GM10248 (cell line): ENCODE measurements around the gene SYT8.
"Not testable (repeated sequence)": the region's sequence is repeated elsewhere in the genome, so short reads cannot be mapped to it uniquely, and the experiment has no call there.

Experiments used
- CTCF ChIA-PET: fragments of 300-600 bp; sonication (Branson Sonifier 250); formaldehyde crosslinking; extraction: SDS; loops from one replicate; lab custom pipeline; 2021; ENCODE audit warnings: antibody characterized with exemption; lab: Yijun Ruan, JAX
- POLR2A ChIA-PET: fragments of 350-650 bp; sonication (Branson Sonifier 250); formaldehyde crosslinking; extraction: SDS; loops from one replicate; lab custom pipeline; 2020; ENCODE audit warnings: antibody characterized with exemption; lab: Yijun Ruan, JAX
- DNase-seq: peaks from one replicate; pipeline ENCODE4 v3.0.0; 2012; ENCODE audit errors: extremely low spot score
- TF ChIP-seq, protein P1 (sequence below): IDR thresholded peaks from 2 replicates; pipeline ENCODE4 v1.5.1; 2012; ENCODE audit warnings: mild to moderate bottlenecking, low read depth; ENCODE audit errors: extremely low read depth, missing control alignments, control extremely low read depth

Gene SYT8

DNA sequence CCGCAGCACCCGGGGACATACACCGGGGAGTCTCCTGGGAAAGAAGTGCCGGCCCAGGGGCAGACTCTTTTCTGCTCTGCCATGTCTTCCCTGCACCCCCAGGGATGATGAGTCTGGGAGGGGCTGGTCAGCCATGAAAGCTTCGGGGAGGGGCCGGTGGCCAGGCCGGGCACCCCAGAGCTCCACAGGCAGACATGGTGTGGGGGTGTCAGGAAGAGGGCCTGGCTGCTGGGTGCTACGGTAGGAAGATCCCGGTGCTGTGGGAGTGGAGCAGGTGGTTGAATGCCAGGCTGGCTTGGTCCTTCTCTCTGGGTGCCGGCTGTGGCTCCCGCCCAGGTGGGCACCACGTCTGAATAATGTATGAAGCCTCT is 35.5 kb downstream of the SYT8 start:
- DNase-seq = no peak
- POLR2A ChIA-PET = no interaction called here
- TF ChIP-seq, protein P1, sequence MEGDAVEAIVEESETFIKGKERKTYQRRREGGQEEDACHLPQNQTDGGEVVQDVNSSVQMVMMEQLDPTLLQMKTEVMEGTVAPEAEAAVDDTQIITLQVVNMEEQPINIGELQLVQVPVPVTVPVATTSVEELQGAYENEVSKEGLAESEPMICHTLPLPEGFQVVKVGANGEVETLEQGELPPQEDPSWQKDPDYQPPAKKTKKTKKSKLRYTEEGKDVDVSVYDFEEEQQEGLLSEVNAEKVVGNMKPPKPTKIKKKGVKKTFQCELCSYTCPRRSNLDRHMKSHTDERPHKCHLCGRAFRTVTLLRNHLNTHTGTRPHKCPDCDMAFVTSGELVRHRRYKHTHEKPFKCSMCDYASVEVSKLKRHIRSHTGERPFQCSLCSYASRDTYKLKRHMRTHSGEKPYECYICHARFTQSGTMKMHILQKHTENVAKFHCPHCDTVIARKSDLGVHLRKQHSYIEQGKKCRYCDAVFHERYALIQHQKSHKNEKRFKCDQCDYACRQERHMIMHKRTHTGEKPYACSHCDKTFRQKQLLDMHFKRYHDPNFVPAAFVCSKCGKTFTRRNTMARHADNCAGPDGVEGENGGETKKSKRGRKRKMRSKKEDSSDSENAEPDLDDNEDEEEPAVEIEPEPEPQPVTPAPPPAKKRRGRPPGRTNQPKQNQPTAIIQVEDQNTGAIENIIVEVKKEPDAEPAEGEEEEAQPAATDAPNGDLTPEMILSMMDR = no peak
- CTCF ChIA-PET = interaction anchor here (0.9 to 2.6 kb wide), 3 partner anchors 12 to 34 kb away, joined by 3 to 16 read pairs (median 5); no protein-coding TSS in a partner anchor

DNA sequence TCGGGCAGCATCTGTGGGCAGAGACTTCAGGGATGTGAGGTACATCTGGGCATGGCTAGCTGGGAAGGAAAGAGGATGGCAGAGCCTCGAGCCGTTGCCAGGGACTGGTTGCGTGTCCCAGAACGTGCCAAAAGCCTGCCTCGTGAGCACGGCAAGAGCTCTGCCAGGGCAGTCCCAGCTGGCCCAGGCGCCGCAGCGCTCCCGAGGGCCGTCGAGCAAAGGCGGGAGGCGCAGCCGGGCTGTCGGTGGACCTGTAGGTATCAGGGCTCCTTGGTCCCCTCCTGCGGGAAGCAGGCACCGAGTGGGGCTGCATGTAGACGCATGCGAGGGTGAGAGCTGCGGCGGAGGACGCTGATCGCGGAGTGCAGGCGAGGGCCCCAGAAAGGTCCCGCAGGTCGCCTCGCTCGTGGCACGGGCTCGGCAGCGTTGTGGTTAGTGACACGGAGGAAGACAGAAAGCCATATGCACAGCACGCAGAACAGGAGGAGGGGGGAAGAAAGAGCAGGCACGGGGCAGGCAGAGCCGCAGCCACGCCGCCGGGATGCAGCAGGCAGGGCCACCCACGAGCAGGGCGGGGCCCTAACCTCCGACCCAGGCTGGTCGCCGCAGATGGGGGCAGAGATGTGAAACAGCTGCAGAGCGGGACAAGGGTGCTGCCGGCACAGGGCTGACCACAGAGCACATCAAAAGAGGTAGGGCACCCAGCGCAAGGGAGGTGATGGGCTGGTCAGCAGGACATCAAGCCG is 36.1 kb downstream of the SYT8 start:
- POLR2A ChIA-PET = no interaction called here
- TF ChIP-seq, protein P1 = no peak
- CTCF ChIA-PET = interaction anchor here (0.9 to 2.6 kb wide), 3 partner anchors 12 to 35 kb away, joined by 3 to 16 read pairs (median 5); no protein-coding TSS in a partner anchor
- no peak for DNase-seq

DNA sequence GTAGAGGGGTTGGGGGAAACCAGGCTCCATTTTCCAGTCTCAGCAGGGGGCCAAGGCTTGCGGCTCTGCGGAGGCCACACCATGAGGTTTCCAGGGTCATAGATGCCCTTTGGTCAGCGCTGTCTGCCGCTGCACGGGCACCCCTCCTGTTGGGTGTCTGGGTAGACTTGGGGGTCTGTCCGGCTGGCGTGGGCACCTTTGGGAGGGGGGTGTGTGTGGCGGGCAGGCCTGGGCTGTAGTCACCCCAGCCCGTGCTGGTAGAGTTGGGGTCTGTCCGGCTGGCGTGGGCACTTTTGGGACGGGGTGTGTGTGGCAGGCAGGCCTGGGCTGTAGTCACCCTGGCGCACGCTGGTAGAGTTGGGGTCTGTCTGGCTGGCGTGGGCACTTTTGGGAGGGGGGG is 36.7 kb downstream of the SYT8 start:
- no peak for DNase-seq
- CTCF ChIA-PET = no interaction called here
- POLR2A ChIA-PET = no interaction called here
- TF ChIP-seq, protein P1 = no peak

DNA sequence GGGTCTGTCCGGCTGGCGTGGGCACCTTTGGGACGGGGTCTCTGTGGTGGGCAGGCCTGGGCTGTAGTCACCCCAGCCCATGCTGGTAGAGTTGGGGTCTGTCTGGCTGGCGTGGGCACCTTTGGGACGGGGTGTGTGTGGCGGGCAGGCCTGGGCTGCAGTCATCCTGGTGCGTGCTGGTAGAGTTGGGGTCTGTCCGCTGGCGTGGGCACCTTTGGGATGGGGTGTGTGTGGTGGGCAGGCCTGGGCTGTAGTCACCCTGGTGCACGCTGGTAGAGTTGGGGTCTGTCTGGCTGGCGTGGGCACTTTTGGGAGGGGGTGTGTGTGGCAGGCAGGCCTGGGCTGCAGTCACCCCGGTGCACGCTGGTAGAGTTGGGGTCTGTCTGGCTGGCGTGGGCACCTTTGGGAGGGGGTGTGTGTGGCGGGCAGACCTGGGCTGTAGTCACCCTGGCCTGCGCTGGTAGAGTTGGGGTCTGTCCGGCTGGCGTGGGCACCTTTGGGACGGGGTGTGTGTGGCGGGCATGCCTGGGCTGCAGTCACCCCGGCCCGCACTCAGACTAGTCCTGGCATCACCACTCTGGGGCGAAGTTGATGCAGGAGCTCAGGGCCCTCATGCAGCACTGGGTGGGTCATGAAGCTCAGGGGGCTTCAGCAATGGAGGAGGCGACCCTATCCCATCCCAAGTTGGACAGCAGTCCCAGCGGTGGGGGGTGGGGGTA is 37.6 kb downstream of the SYT8 start:
- no peak for DNase-seq
- CTCF ChIA-PET = interaction anchor here (1.0 kb wide), 1 partner anchor 10 kb away, joined by 3 read pairs; no protein-coding TSS in a partner anchor
- POLR2A ChIA-PET = interaction anchor here (0.6 kb wide), 1 partner anchor 9 kb away, joined by 3 read pairs; no protein-coding TSS in a partner anchor
- TF ChIP-seq, protein P1 = no peak

DNA sequence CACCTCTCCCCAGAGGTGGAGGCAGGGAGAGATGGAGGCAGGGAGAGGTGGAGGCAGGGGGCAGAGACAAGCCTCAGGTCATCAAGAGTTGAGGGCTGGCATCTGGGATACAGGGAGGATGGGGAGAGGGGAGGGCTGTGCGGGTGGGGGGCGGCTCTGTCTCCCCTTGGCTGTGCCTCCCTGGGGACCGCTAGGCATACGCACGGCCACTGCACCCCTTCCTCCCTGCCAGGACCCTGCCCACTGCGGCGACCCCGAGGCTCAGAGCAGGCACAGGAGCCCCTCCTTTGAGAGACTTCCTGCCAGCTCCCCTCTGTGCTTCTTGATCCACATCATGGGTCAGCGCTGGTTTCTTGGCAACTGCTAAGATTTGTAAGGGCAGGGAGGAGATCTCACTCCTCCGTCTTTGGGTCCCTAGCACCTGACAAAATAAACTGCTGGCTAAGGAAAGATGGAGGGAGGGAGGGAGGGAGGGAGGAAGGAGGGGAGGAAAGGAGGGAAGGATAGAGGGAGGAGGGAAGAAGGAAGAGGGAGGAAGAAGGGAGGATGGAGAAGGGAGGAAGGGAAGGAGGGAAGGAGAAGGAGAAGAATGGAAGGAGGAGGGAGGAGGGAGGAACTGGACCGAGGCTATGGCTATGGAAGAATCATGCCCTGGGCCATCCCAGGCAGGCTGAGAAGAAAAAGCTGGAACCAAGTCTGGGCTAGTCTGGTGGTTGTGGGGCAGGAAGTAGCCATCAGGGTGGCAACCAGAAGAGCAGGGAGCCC is 38.4 kb downstream of the SYT8 start:
- POLR2A ChIA-PET = interaction anchor here (0.6 kb wide), 1 partner anchor 8 kb away, joined by 3 read pairs; no protein-coding TSS in a partner anchor
- TF ChIP-seq, protein P1 = no peak
- no peak for DNase-seq
- CTCF ChIA-PET = interaction anchor here (1.0 kb wide), 1 partner anchor 9 kb away, joined by 3 read pairs; no protein-coding TSS in a partner anchor

DNA sequence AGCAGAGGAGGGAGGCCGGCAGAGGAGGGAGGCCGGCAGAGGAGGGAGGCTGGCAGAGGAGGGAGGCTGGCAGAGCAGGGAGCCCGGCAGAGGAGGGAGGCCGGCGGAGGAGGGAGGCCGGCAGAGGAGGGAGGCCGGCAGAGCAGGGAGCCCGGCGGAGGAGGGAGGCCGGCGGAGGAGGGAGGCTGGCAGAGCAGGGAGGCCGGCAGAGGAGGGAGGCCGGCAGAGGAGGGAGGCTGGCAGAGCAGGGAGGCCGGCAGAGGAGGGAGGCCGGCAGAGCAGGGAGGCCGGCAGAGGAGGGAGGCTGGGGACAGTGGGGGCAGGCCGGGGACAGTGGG is 39.0 kb downstream of the SYT8 start:
- POLR2A ChIA-PET, DNase-seq, CTCF ChIA-PET: not testable (repeated sequence)

DNA sequence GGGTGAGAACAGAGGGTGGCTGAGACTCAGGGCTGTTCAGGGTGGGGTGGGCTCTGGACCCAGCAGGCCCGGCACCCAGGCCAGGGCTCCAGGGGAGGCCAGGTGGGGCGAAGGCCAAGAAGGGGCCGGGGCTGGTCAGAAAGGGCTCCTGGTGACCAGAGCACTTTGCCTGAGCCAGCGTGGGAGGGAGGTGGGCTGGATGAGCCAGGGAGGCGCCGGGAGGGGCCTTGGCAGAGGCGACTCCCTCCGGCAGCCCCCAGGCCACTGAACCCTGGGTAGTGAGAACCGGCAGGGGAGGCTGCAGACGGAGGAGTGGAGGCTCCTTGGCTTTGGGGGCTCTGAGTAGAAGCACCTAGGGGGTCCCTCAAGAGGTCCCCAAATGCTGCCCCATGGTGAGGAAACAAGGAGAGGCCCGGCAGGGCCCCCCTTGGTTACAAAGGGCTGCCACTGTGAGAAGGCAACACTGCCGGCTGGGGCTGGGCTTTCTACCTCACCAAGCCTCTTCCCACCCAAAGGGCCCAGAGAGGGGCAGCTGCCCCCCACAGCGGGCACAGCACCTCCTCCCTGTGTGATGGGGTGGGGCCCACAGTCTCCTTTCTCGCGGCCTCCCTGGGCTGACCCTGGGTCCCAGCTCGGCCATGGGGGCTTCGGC is 39.8 kb downstream of the SYT8 start:
- POLR2A ChIA-PET = interaction anchor here (1.5 kb wide), 1 partner anchor 24 kb away, joined by 3 read pairs; no protein-coding TSS in a partner anchor
- CTCF ChIA-PET, DNase-seq: not testable (repeated sequence)
